ENCODE data around the gene IRF2BPL.

The IRF2BPL gene

DNA sequence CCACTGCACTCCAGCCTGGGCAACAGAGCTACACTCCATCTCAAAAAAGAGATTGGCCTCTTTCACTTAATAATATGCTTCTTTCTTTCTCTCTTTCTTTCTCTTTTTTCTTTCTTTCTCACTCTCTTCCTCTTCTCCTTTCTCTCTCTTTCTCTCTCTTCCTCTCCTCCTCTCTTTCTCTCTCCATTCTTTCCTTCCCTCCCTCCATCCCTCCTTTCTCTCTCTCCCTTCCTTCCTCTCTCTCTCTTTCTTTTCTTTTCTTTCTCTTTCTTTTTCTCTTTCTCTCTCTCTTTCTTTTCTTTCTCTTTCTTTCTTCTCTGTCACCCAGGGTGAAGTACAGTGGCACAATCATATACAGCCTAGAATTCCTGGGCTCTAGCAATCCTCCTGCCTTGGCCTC lies 38.4 kb downstream of the IRF2BPL start:
- H3K4me3 ChIP-seq (replicated peaks; ENCODE audit: insufficient read depth, low read length): no peak overlapping the region
- TF ChIP-seq SPI1 (IDR thresholded peaks at IDR 0.05; ENCODE audit: borderline replicate concordance, low read depth): no peak
- TF ChIP-seq POLR2AphosphoS5 (IDR thresholded peaks at IDR 0.05; ENCODE audit: low read depth): no peak
- no peak for TF ChIP-seq GABPA (IDR thresholded peaks at IDR 0.05; ENCODE audit: low read depth)
- TF ChIP-seq, protein P1, sequence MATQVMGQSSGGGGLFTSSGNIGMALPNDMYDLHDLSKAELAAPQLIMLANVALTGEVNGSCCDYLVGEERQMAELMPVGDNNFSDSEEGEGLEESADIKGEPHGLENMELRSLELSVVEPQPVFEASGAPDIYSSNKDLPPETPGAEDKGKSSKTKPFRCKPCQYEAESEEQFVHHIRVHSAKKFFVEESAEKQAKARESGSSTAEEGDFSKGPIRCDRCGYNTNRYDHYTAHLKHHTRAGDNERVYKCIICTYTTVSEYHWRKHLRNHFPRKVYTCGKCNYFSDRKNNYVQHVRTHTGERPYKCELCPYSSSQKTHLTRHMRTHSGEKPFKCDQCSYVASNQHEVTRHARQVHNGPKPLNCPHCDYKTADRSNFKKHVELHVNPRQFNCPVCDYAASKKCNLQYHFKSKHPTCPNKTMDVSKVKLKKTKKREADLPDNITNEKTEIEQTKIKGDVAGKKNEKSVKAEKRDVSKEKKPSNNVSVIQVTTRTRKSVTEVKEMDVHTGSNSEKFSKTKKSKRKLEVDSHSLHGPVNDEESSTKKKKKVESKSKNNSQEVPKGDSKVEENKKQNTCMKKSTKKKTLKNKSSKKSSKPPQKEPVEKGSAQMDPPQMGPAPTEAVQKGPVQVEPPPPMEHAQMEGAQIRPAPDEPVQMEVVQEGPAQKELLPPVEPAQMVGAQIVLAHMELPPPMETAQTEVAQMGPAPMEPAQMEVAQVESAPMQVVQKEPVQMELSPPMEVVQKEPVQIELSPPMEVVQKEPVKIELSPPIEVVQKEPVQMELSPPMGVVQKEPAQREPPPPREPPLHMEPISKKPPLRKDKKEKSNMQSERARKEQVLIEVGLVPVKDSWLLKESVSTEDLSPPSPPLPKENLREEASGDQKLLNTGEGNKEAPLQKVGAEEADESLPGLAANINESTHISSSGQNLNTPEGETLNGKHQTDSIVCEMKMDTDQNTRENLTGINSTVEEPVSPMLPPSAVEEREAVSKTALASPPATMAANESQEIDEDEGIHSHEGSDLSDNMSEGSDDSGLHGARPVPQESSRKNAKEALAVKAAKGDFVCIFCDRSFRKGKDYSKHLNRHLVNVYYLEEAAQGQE (IDR thresholded peaks at IDR 0.05; ENCODE audit: insufficient replicate concordance, low read depth): no peak
- TF ChIP-seq, protein P2, sequence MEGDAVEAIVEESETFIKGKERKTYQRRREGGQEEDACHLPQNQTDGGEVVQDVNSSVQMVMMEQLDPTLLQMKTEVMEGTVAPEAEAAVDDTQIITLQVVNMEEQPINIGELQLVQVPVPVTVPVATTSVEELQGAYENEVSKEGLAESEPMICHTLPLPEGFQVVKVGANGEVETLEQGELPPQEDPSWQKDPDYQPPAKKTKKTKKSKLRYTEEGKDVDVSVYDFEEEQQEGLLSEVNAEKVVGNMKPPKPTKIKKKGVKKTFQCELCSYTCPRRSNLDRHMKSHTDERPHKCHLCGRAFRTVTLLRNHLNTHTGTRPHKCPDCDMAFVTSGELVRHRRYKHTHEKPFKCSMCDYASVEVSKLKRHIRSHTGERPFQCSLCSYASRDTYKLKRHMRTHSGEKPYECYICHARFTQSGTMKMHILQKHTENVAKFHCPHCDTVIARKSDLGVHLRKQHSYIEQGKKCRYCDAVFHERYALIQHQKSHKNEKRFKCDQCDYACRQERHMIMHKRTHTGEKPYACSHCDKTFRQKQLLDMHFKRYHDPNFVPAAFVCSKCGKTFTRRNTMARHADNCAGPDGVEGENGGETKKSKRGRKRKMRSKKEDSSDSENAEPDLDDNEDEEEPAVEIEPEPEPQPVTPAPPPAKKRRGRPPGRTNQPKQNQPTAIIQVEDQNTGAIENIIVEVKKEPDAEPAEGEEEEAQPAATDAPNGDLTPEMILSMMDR (IDR thresholded peaks at IDR 0.05; ENCODE audit: insufficient read depth, low read length): no peak
- DNase-seq (ENCODE audit: low read depth in 1 of 2, low spot score in 1 of 2): no peak
- H3K27me3 ChIP-seq (ENCODE audit: insufficient read depth, poor library complexity, severe bottlenecking): no peaks in the 10 kb centered on the region
- H3K27ac ChIP-seq (replicated peaks): no peak overlapping the region

DNA sequence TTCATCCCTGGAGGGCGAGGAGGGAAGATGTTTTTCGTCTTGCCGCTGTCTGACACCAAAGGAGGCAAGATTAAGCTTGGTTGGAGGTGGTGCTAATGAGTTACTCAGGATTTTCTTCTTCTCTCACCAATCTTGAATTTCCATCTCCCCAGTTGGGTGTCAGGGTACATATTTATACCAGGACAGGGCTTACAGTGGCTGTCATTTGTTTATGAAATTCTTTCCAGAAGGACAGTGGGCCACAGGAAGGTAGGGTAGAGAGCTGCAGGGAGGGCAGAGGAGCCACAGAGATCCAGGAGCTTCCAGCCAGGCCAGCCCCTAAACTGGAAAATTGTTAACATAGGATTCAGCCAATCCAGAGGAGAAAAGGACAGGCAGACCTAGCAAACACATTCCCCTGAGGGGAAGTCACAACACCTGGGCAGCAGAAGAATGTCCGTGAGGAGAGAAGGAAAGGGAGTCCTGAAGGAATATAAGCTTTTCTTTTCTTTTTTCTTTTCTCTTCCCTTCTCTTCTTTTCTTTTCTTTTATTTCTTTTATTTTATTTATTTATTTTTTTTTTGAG lies 40.5 kb downstream of the IRF2BPL start:
- H3K27ac ChIP-seq (replicated peaks): no peak overlapping the region
- no peak for DNase-seq (ENCODE audit: low read depth in 1 of 2, low spot score in 1 of 2)
- no peak overlapping the region for H3K4me3 ChIP-seq (replicated peaks; ENCODE audit: insufficient read depth, low read length)

DNA sequence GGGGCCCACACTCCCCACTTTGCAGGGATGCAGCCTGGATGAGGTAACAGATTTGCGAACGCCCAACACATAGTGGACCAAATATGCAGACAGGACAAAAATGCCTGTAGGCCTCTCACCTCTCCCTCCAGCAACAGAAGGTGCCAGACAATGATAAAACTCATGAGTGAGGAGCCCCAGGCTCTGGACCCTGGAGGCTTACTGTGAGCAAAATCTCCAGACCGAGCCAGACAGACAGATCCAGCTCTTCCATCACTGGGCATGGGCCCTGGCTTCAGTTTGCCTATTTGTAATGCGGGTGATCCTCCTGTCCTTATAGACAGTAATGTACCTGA lies 42.3 kb downstream of the IRF2BPL start:
- no peak for DNase-seq (ENCODE audit: low read depth in 1 of 2, low spot score in 1 of 2)
- no peak overlapping the region for H3K4me3 ChIP-seq (replicated peaks; ENCODE audit: insufficient read depth, low read length)
- H3K27me3 ChIP-seq (ENCODE audit: insufficient read depth, poor library complexity, severe bottlenecking): no peaks in the 10 kb centered on the region
- TF ChIP-seq SPI1 (IDR thresholded peaks at IDR 0.05; ENCODE audit: borderline replicate concordance, low read depth): no peak
- no peak for TF ChIP-seq POLR2AphosphoS5 (IDR thresholded peaks at IDR 0.05; ENCODE audit: low read depth)
- TF ChIP-seq, protein P1 (IDR thresholded peaks at IDR 0.05; ENCODE audit: insufficient replicate concordance, low read depth): no peak
- TF ChIP-seq, protein P2 (IDR thresholded peaks at IDR 0.05; ENCODE audit: insufficient read depth, low read length): no peak
- no peak for TF ChIP-seq GABPA (IDR thresholded peaks at IDR 0.05; ENCODE audit: low read depth)
- no peak overlapping the region for H3K27ac ChIP-seq (replicated peaks)

More for the DNA sequence above, 40.5 kb downstream of the IRF2BPL start:
- H3K27me3 ChIP-seq (ENCODE audit: insufficient read depth, poor library complexity, severe bottlenecking): no peaks in the 10 kb centered on the region
- TF ChIP-seq, protein P2 (IDR thresholded peaks at IDR 0.05; ENCODE audit: insufficient read depth, low read length): no peak
- no peak for TF ChIP-seq GABPA (IDR thresholded peaks at IDR 0.05; ENCODE audit: low read depth)
- TF ChIP-seq, protein P1 (IDR thresholded peaks at IDR 0.05; ENCODE audit: insufficient replicate concordance, low read depth): no peak
- no peak for TF ChIP-seq SPI1 (IDR thresholded peaks at IDR 0.05; ENCODE audit: borderline replicate concordance, low read depth)
- TF ChIP-seq POLR2AphosphoS5 (IDR thresholded peaks at IDR 0.05; ENCODE audit: low read depth): no peak

Measured in HL-60 (cell line).